Mucosa of descending colon (tissue), 3 donors: Measurements from ENCODE around the gene ARHGEF9. TPM values are rescaled to one million over a fixed set of nuclear protein-coding genes. Genes with fewer than 3 reads are reported as not detected.

Experiments
- ATAC-seq: fragments of 200-7000 bp; cut with Tn5 transposase; one replicate; pipeline ENCODE4 v1.9.1; 2020; ENCODE audit warnings: mild to moderate bottlenecking, moderate library complexity
- DNase-seq, 3 donors: peaks; one replicate each; pipeline ENCODE4 v3.0.0-alpha.2; 2020
- H3K36me3 ChIP-seq: fragments of 200-600 bp; one replicate; pipeline ENCODE4 v1.8.0; 2021; ENCODE audit warnings: low read depth, mild to moderate bottlenecking
- H3K4me1 ChIP-seq: fragments of 200-600 bp; one replicate; pipeline ENCODE4 v1.8.0; 2021; ENCODE audit warnings: low read depth, mild to moderate bottlenecking
- H3K4me3 ChIP-seq: fragments of 200-600 bp; one replicate; pipeline ENCODE4 v1.8.0; 2021; ENCODE audit warnings: mild to moderate bottlenecking
- H3K9me3 ChIP-seq: fragments of 200-600 bp; one replicate; pipeline ENCODE4 v1.8.0; 2021; ENCODE audit warnings: mild to moderate bottlenecking
- intact Hi-C, 2 donors: fragments of 100-400 bp; cut with DNase I in 1 of 2; cut with micrococcal nuclease in 1 of 2; formaldehyde crosslinking; loops; one replicate each; pipeline versions ENCODE4 v1.11.0 to v1.11.1; 2022; cut with DNase I, micrococcal nuclease
- total RNA-seq, 3 donors: library from RNA; stranded (reverse); fragmentation: NEBNext Ultra II Directional in 2 of 3; extraction: Animal tissue kit (Norgen Biotek cat#: 25700) in 2 of 3; gene quantifications; one replicate each; pipeline versions ENCODE4 v1.2.1 to v1.2.4, GENCODE V29; 2021 to 2023
- TF ChIP-seq, protein P1 (sequence below): fragments of 200-600 bp; IDR thresholded peaks from one replicate; pipeline ENCODE4 v1.8.0; 2022; ENCODE audit warnings: antibody characterized with exemption, mild to moderate bottlenecking
- donor health status: DM: no; HTN: no; CAD: no; lungs with moderate emphysema.
- donor health status: DM: no; HTN: no; CAD: no.
- donor health status: DM: no; HTN: yes; CAD: no.

Gene ARHGEF9
- total RNA-seq, 3 donors from 2014 or later, result 33.7 to 34.6 (median 34.3) TPM

DNA sequence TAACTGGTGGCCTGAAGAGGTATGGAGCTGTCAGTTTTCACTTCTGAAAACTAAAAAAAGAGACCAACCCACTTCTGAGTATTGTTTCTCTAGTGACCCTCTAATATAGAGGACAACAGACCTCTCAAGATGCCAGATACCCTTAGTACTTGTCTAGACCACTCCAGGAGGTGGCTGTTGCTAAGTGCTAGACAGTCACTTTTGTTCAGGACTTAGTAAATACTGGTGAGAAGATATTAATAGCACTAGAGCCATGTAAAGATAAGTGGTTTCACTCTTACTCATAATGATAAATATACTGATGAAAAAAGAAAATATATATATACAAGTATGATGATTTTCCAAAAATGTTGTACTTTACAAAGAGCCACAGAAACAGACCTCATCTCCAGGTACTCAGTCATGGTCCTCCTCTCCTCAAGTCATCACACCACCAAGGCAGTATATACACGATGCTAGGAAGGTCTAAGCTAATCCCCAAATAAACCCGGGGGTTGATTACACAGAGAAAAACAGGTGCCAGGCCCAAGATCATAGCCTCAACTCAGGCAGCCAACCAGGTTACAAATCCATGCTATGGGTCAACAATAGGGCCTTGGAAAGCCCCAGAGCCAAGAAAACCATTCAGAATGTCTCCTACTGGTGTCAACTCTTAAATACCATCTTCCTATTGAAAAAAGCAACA, 66.9 kb downstream of the ARHGEF9 start:
- ATAC-seq (no peak), DNase-seq (no peak)
- Histone ChIP-seq H3K4me1 (no peaks in the 10 kb centered on the region), H3K9me3 (no peaks in the 10 kb centered on the region), H3K36me3 (no peaks in the 10 kb centered on the region), H3K4me3 (no peak overlapping the region)
- intact Hi-C loops, result no loop called here
- TF ChIP-seq, protein P1, sequence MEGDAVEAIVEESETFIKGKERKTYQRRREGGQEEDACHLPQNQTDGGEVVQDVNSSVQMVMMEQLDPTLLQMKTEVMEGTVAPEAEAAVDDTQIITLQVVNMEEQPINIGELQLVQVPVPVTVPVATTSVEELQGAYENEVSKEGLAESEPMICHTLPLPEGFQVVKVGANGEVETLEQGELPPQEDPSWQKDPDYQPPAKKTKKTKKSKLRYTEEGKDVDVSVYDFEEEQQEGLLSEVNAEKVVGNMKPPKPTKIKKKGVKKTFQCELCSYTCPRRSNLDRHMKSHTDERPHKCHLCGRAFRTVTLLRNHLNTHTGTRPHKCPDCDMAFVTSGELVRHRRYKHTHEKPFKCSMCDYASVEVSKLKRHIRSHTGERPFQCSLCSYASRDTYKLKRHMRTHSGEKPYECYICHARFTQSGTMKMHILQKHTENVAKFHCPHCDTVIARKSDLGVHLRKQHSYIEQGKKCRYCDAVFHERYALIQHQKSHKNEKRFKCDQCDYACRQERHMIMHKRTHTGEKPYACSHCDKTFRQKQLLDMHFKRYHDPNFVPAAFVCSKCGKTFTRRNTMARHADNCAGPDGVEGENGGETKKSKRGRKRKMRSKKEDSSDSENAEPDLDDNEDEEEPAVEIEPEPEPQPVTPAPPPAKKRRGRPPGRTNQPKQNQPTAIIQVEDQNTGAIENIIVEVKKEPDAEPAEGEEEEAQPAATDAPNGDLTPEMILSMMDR, result no peak

GRCh38 chrX:63713526-63713925, 71.5 kb downstream of the ARHGEF9 start:
- TF ChIP-seq, protein P1, result no peak
- no peaks in the 10 kb centered on the region for H3K36me3 ChIP-seq
- intact Hi-C loops, result no loop called here
- no peak overlapping the region for H3K4me3 ChIP-seq
- DNase-seq (no peak), ATAC-seq (no peak)
- H3K4me1 ChIP-seq, result no peaks in the 10 kb centered on the region
- H3K9me3 ChIP-seq, result no peaks in the 10 kb centered on the region

DNA sequence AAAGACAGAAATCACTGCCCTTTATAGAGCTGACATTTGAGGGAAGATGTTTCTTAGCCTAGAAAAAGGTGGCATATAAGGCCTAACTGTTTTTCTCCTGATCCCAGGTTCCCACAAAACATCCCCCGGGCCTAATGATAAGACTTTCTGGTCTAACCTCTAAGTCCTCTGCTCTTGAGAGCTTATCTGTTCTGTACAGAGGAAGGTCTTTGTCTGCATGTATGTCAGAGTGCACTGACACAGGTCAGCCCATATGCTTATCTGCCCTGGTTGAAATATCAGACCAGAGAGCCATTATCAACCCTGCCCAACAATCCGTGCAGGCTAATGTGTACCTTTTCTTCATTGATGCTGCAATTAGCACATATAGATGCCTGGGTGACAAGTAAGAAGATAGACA, 76.2 kb downstream of the ARHGEF9 start:
- TF ChIP-seq, protein P1, result no peak
- H3K9me3 ChIP-seq, result no peaks in the 10 kb centered on the region
- H3K4me1 ChIP-seq, result no peaks in the 10 kb centered on the region
- intact Hi-C loops, result no loop called here
- DNase-seq, result no peak
- no peak overlapping the region for H3K4me3 ChIP-seq
- ATAC-seq, result no peak
- H3K36me3 ChIP-seq, result no peaks in the 10 kb centered on the region

GRCh38 chrX:63702556-63702955, 82.5 kb downstream of the ARHGEF9 start:
- ATAC-seq, result no peak
- TF ChIP-seq, protein P1, result no peak
- Histone ChIP-seq H3K36me3 (no peaks in the 10 kb centered on the region), H3K4me1 (no peaks in the 10 kb centered on the region), H3K4me3 (no peak overlapping the region), H3K9me3 (no peaks in the 10 kb centered on the region)
- intact Hi-C loops, result no loop called here
- no peak for DNase-seq

DNA sequence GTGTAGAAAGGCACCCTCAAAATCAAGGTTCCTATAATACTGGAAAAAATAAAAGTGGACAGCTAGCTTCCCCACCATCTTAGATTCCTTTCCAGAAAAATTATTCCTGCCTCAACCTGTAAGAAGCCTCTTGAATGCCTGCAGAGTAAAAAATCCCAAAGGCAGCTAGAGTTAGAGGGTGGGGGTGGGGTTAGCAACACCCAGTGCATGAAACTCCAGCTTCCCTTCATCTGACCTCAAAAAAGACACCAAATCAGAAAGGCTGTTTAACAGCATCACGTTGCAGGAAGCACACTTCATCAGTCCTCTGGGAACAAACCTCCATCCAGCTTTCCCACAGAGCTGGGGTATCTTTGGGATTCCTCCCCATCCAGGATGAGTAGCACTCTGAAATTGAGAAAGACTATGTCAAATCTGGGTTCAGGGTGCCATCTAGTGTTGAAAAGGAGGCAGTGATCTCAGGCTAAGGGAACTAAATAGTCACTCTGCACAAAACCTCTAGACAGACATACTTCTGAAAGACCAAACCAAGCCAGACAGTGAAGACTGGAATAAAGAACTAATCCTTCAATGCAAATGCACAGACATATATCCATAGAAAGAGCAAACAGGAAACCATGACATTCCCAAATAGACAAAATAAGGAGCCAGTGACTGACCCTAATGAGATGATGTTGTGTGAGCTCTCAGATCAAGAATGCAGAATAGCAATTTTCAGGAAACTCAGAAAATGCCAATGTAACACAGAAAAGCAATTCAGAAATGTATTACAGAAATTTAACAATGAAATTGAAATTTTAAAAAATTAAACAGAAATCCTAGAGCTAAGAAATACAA, 97.9 kb downstream of the ARHGEF9 start:
- TF ChIP-seq, protein P1, result peak; percentile 32

More for the DNA sequence above, 97.9 kb downstream of the ARHGEF9 start:
- DNase-seq (peak in 1 of 3 donors; percentile 10), ATAC-seq (peak; percentile 60)
- Histone ChIP-seq H3K4me3 (no peak overlapping the region), H3K36me3 (no peaks in the 10 kb centered on the region), H3K9me3 (no peaks in the 10 kb centered on the region), H3K4me1 (no peaks in the 10 kb centered on the region)
- intact Hi-C loops, result no loop called here
